BJ (cell line): ENCODE results near the gene MRPS6. TPM values are rescaled to one million over a fixed set of nuclear protein-coding genes. Genes with fewer than 3 reads are reported as not detected.

Experiments
- CTCF ChIA-PET: fragments of 350-600 bp; formaldehyde crosslinking; extraction: SDS; loops from one replicate; lab custom pipeline; 2021; ENCODE audit warnings: antibody characterized with exemption, inconsistent platforms; lab: Yijun Ruan, JAX
- POLR2A ChIA-PET: fragments of 300-600 bp; sonication (Branson Sonifier 250); formaldehyde crosslinking; extraction: SDS; loops from one replicate; lab custom pipeline; 2021; ENCODE audit warnings: antibody characterized with exemption; lab: Charles Lee
- DNase-seq: peaks from one replicate; pipeline ENCODE4 v3.0.0-alpha.2; 2011; ENCODE audit warnings: low read depth
- H3K27me3 ChIP-seq: 2 replicates; pipeline ENCODE4 v1.6.0; 2011; ENCODE audit warnings: low read length; ENCODE audit not compliant: control insufficient read depth, insufficient read depth
- H3K36me3 ChIP-seq: 2 replicates; pipeline ENCODE4 v1.5.1; 2011; ENCODE audit warnings: low read length; ENCODE audit not compliant: control insufficient read depth, insufficient read depth
- H3K4me3 ChIP-seq: 2 replicates; pipeline ENCODE4 v1.5.1; 2011; ENCODE audit warnings: low read depth, mild to moderate bottlenecking, control low read depth, low read length
- polyA plus RNA-seq: library from polyadenylated mRNA; depleted of rRNA; stranded (reverse); fragments of >200 nt; gene quantifications from 2 replicates; pipeline ENCODE4 v1.2.3, GENCODE V29; 2011
- TF ChIP-seq, protein P1 (sequence below): IDR thresholded peaks from 2 replicates; pipeline ENCODE4 v1.5.1; 2011; ENCODE audit warnings: low read depth, mild to moderate bottlenecking, control low read depth, inconsistent platforms, low read length, moderate library complexity; ENCODE audit not compliant: insufficient read depth

MRPS6 gene
- polyA plus RNA-seq, 1 experiment = 13.8 TPM

- no peak for DNase-seq
- ChIA-PET CTCF (interaction anchor here (0.6 to 1.9 kb wide), 4 partner anchors 8 to 144 kb away, joined by 3 to 7 read pairs (median 4); no protein-coding TSS in a partner anchor), POLR2A (no interaction called here)
- no peak overlapping the region for H3K4me3 ChIP-seq
- TF ChIP-seq, protein P1, sequence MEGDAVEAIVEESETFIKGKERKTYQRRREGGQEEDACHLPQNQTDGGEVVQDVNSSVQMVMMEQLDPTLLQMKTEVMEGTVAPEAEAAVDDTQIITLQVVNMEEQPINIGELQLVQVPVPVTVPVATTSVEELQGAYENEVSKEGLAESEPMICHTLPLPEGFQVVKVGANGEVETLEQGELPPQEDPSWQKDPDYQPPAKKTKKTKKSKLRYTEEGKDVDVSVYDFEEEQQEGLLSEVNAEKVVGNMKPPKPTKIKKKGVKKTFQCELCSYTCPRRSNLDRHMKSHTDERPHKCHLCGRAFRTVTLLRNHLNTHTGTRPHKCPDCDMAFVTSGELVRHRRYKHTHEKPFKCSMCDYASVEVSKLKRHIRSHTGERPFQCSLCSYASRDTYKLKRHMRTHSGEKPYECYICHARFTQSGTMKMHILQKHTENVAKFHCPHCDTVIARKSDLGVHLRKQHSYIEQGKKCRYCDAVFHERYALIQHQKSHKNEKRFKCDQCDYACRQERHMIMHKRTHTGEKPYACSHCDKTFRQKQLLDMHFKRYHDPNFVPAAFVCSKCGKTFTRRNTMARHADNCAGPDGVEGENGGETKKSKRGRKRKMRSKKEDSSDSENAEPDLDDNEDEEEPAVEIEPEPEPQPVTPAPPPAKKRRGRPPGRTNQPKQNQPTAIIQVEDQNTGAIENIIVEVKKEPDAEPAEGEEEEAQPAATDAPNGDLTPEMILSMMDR = no peak
- peaks cover 1% of the 10 kb centered on the region; the same call in 1 of the 2 replicates for H3K36me3 ChIP-seq
- no peaks in the 10 kb centered on the region for H3K27me3 ChIP-seq
These were observed 58.2 kb downstream of the MRPS6 start for GRCh38 chr21:34131586-34131985.

DNA sequence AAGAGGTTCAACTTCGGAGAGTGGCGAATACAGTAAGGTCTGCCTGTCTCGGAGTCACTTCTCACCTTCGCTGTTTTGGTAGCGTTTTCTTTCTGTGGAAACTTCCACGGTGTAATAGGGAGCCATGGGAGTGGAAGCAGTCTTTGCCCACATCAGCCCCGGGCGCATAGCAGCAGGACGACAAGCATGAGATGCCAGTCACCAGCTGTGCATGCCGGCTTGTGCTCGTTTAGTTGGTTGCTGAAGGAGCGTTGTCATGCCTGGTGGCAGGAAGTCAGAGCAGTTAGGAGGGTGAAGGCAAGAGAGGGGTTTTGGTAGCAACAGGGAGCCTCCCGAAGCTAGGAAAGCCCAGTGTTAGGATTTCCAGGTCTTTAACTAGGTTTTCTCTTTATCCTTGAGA is 58.8 kb downstream of the MRPS6 start:
- H3K4me3 ChIP-seq = no peak overlapping the region
- no peaks in the 10 kb centered on the region for H3K27me3 ChIP-seq
- DNase-seq = no peak
- POLR2A ChIA-PET = no interaction called here
- CTCF ChIA-PET = interaction anchor here (1.3 to 1.9 kb wide), 2 partner anchors 8 to 70 kb away, joined by 4 to 7 read pairs; no protein-coding TSS in a partner anchor
- peaks cover 1% of the 10 kb centered on the region; the same call in 1 of the 2 replicates for H3K36me3 ChIP-seq
- TF ChIP-seq, protein P1 = no peak

DNA sequence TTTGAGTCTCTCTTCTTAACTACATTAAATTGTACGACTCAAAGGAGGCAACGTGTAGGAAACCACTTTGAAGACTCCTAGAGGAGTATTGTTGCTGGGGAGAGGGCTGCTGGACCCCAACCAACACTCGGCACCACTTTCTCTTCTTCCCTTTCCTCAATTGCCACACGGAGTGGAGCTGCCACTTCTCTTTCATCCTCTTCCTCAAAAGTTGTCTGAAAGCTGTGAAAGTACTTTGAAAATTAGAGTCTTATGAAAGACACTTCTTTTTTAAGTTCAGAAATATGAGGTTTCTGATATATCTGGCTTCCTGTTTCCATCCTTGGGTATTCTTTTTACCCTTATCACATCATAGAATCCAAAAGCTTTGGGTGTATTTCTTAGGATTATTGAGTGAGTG is 59.5 kb downstream of the MRPS6 start:
- TF ChIP-seq, protein P1 = no peak
- CTCF ChIA-PET = interaction anchor here (1.3 kb wide), 1 partner anchor 9 kb away, joined by 4 read pairs; no protein-coding TSS in a partner anchor
- Histone ChIP-seq H3K27me3 (no peaks in the 10 kb centered on the region), H3K36me3 (peaks cover 1% of the 10 kb centered on the region; the same call in 1 of the 2 replicates), H3K4me3 (no peak overlapping the region)
- POLR2A ChIA-PET = no interaction called here
- no peak for DNase-seq

- ChIA-PET POLR2A (no interaction called here), CTCF (no interaction called here)
- TF ChIP-seq, protein P1 = no peak
These were observed 60.0 kb downstream of the MRPS6 start for GRCh38 chr21:34133392-34133791.

GRCh38 chr21:34133802-34134201 is 60.4 kb downstream of the MRPS6 start:
- POLR2A ChIA-PET = interaction anchor here (0.6 kb wide), 1 partner anchor 548 kb away, joined by 3 read pairs; no protein-coding TSS in a partner anchor
- TF ChIP-seq, protein P1 = 0 out of 2 replicates have a peak, but pooled peaks have one; percentile 12
- Histone ChIP-seq H3K27me3 (no peaks in the 10 kb centered on the region), H3K4me3 (no peak overlapping the region), H3K36me3 (peaks cover 1% of the 10 kb centered on the region; the same call in 1 of the 2 replicates)
- CTCF ChIA-PET = no interaction called here
- no peak for DNase-seq

More at GRCh38 chr21:34133392-34133791, 60.0 kb downstream of the MRPS6 start:
- peaks cover 1% of the 10 kb centered on the region; the same call in 1 of the 2 replicates for H3K36me3 ChIP-seq
- no peaks in the 10 kb centered on the region for H3K27me3 ChIP-seq
- no peak overlapping the region for H3K4me3 ChIP-seq
- no peak for DNase-seq
